Duodenal mucosa (tissue), 2 donors: ENCODE data around the gene PAFAH1B2.
A peak's percentile ranks its signal among the peaks of the same experiment; 100 is the strongest.

Source experiments
- H3K27ac ChIP-seq: one replicate; pipeline ENCODE4 v1.7.0; 2013; ENCODE audit warnings: low read depth, low read length
- H3K27me3 ChIP-seq, 2 donors: one replicate each; pipeline ENCODE4 v1.7.0; 2013; ENCODE audit warnings: low read length in 2 of 2, control low read depth in 1 of 2; ENCODE audit not compliant: insufficient read depth in 2 of 2, control insufficient read depth in 1 of 2
- H3K36me3 ChIP-seq, 2 donors: one replicate each; pipeline ENCODE4 v1.7.0; 2013; ENCODE audit warnings: low read length in 2 of 2, control low read depth in 1 of 2; ENCODE audit not compliant: insufficient read depth in 2 of 2, control insufficient read depth in 1 of 2
- H3K4me1 ChIP-seq, 2 donors: one replicate each; pipeline ENCODE4 v1.7.0; 2013; ENCODE audit warnings: low read length in 2 of 2, control low read depth in 1 of 2; ENCODE audit not compliant: insufficient read depth in 2 of 2, control insufficient read depth in 1 of 2
- H3K4me3 ChIP-seq, 2 donors: one replicate each; pipeline ENCODE4 v1.7.0; 2013; ENCODE audit warnings: low read length in 2 of 2, low read depth in 1 of 2
- H3K9ac ChIP-seq, 2 donors: one replicate each; pipeline ENCODE4 v1.7.0; 2013; ENCODE audit warnings: low read length in 2 of 2, low read depth in 1 of 2
- H3K9me3 ChIP-seq, 2 donors: one replicate each; pipeline ENCODE4 v1.7.0; 2013; ENCODE audit warnings: low read length in 2 of 2, control low read depth in 1 of 2; ENCODE audit not compliant: control insufficient read depth in 1 of 2

PAFAH1B2 gene

GRCh38 chr11:117171404-117172061 is 27.4 kb downstream of the PAFAH1B2 start:
- Histone ChIP-seq H3K4me1 (peaks cover 19 to 21% of the 10 kb centered on the region in 2 donors), H3K27me3 (no peaks in the 10 kb centered on the region), H3K27ac (no peak overlapping the region), H3K9ac (no peak overlapping the region), H3K4me3 (no peak overlapping the region), H3K36me3 (peaks cover 14 to 36% of the 10 kb centered on the region in 2 donors), H3K9me3 (no peaks in the 10 kb centered on the region)

GRCh38 chr11:117172724-117173421 is 28.8 kb downstream of the PAFAH1B2 start:
- Histone ChIP-seq H3K27ac (no peak overlapping the region), H3K4me1 (peaks cover 19 to 26% of the 10 kb centered on the region in 2 donors)

GRCh38 chr11:117175104-117175503 is 31.0 kb downstream of the PAFAH1B2 start:
- Histone ChIP-seq H3K9me3 (no peaks in the 10 kb centered on the region), H3K27ac (no peak overlapping the region), H3K36me3 (peaks cover 0 to 14% of the 10 kb centered on the region in 2 donors), H3K4me3 (no peak overlapping the region), H3K4me1 (peaks cover 29 to 41% of the 10 kb centered on the region in 2 donors), H3K27me3 (no peaks in the 10 kb centered on the region), H3K9ac (no peak overlapping the region)

More at GRCh38 chr11:117172724-117173421, 28.8 kb downstream of the PAFAH1B2 start:
- Histone ChIP-seq H3K27me3 (no peaks in the 10 kb centered on the region), H3K4me3 (no peak overlapping the region), H3K36me3 (peaks cover 7 to 24% of the 10 kb centered on the region in 2 donors), H3K9ac (no peak overlapping the region), H3K9me3 (no peaks in the 10 kb centered on the region)

- Histone ChIP-seq H3K9ac (no peak overlapping the region), H3K27me3 (no peaks in the 10 kb centered on the region), H3K9me3 (no peaks in the 10 kb centered on the region), H3K27ac (no peak overlapping the region), H3K4me1 (peaks cover 36 to 46% of the 10 kb centered on the region in 2 donors), H3K36me3 (peaks cover 0 to 8% of the 10 kb centered on the region in 2 donors), H3K4me3 (no peak overlapping the region)
Measured at GRCh38 chr11:117175781-117176180, 31.7 kb downstream of the PAFAH1B2 start.

- Histone ChIP-seq H3K27me3 (no peaks in the 10 kb centered on the region), H3K4me3 (no peak overlapping the region), H3K4me1 (peaks cover 36 to 46% of the 10 kb centered on the region in 2 donors), H3K9me3 (no peaks in the 10 kb centered on the region), H3K27ac (no peak overlapping the region), H3K9ac (no peak overlapping the region), H3K36me3 (peaks cover 0 to 4% of the 10 kb centered on the region in 2 donors)
Measured at GRCh38 chr11:117176186-117176585, 32.1 kb downstream of the PAFAH1B2 start.

DNA sequence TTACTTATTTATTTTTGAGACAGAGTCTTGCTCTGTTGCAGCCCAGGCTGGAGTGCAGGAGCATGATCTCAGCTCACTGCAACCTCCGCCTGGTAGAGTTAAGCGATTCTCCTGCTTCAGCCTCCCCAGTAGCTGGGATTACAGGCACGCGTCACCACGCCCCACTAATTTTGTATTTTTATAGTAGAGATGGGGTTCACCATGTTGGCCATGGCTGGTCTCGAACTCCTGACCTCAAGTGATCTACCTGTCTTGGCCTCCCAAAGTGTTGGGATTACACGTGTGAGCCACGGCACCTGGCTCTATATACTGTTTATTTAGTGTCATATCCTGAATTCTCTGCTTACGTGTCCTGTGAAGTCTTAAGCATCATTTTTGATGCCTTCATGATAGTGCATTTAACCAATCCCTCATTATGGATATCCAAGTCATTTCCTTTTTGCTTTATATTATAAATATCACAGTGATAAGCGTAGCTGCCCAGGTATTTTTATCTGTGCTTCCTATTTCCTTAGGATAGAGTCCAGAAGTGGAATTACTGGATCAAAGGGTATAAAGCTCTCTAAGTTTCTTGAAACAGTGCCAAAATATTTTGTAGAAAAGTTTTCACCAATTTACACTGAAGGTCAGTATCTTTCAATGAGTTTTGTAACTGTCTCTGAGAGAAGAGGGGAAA is 33.6 kb downstream of the PAFAH1B2 start:
- peaks cover 8 to 11% of the 10 kb centered on the region in 2 donors for H3K36me3 ChIP-seq
- peaks cover 31 to 39% of the 10 kb centered on the region in 2 donors for H3K4me1 ChIP-seq
- H3K9ac ChIP-seq, result peak overlapping the region; percentile 64 to 84
- peak overlapping the region; percentile 79 to 94 for H3K4me3 ChIP-seq
- peak overlapping the region; percentile 79 for H3K27ac ChIP-seq
- H3K9me3 ChIP-seq, result no peaks in the 10 kb centered on the region
- H3K27me3 ChIP-seq, result no peaks in the 10 kb centered on the region

- H3K9ac ChIP-seq, result peak within 1 kb of the TSS; percentile 84 to 96
- no peaks in the 10 kb centered on the region for H3K27me3 ChIP-seq
- peak within 1 kb of the TSS; percentile 79 to 94 for H3K4me3 ChIP-seq
- peaks cover 24 to 32% of the 10 kb centered on the region in 2 donors for H3K4me1 ChIP-seq
- no peaks in the 10 kb centered on the region for H3K9me3 ChIP-seq
- H3K27ac ChIP-seq, result peak within 1 kb of the TSS; percentile 79
- peaks cover 9 to 14% of the 10 kb centered on the region in 2 donors for H3K36me3 ChIP-seq
Measured at GRCh38 chr11:117178210-117179034, 34.3 kb downstream of the PAFAH1B2 start, which contains the start of gene SIDT2. SIDT2 (plus strand) TSS chr11:117178743; CDS start chr11:117179264, 521 bp downstream.

DNA sequence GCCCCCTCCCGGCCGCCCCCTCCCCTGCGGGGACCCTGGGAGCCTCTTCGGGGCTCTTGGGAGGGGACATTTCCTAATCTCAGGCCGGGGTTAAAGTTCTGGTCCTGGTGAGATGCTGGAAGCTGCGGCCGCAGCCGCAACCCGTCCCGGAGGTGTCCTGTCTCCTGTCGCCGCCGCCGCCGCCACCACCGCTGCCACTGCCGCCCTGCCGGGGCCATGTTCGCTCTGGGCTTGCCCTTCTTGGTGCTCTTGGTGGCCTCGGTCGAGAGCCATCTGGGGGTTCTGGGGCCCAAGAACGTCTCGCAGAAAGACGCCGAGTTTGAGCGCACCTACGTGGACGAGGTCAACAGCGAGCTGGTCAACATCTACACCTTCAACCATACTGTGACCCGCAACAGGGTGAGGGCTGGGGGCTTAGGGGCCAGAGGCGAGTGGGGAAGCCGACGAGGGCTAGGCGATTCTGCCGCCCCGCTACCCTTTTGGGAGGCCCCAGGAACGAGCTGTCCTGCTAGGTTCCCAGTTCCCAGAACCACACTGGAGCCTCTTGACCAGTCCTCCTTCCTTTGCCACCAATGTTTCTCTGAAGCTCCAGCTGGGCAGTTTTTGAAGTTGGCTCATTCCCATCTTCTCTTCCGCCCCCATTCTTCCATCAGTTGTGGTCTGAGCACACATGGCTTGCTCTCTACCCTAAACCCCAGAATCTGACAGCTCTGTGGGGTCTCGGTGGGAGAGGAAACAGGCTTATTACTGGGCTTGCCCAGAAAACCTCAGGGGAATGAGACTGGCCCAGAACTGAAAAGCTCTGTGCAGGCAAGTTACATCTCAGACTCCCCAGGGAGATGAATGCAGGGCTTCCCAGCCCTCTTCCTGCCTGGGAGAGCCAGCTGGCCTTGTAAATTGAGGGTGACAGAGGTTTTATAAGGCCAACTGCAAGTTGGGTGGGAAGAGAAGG is 35.2 kb downstream of the PAFAH1B2 start:
- Histone ChIP-seq H3K27ac (peak overlapping the region; percentile 79), H3K4me1 (peaks cover 22 to 32% of the 10 kb centered on the region in 2 donors), H3K4me3 (peak overlapping the region; percentile 73 to 94), H3K36me3 (peaks cover 15 to 18% of the 10 kb centered on the region in 2 donors), H3K27me3 (no peaks in the 10 kb centered on the region), H3K9ac (peak overlapping the region; percentile 84 to 96), H3K9me3 (no peaks in the 10 kb centered on the region)

- H3K9me3 ChIP-seq, result no peaks in the 10 kb centered on the region
- H3K27me3 ChIP-seq, result no peaks in the 10 kb centered on the region
- peak overlapping the region; percentile 84 to 96 for H3K9ac ChIP-seq
- peaks cover 15 to 18% of the 10 kb centered on the region in 2 donors for H3K36me3 ChIP-seq
- H3K4me3 ChIP-seq, result peak overlapping the region; percentile 73 to 94
- H3K4me1 ChIP-seq, result peaks cover 22 to 32% of the 10 kb centered on the region in 2 donors
- H3K27ac ChIP-seq, result peak overlapping the region; percentile 70
Measured at GRCh38 chr11:117180020-117180419, 35.9 kb downstream of the PAFAH1B2 start.
